SK-N-SH (cell line): ENCODE data around the gene HOMER2.
"Not testable (repeated sequence)": the region's sequence is repeated elsewhere in the genome, so short reads cannot be mapped to it uniquely, and the experiment has no call there.

ENCODE experiments used
- CTCF ChIP-seq: fragments of 200-600 bp; sonication (generic); IDR thresholded peaks from 2 replicates; pipeline ENCODE4 v1.6.1; 2017; ENCODE audit warnings: antibody characterized with exemption, mild to moderate bottlenecking, moderate library complexity
- EP300 ChIP-seq, 2 experiments: IDR thresholded peaks; 2 replicates each; pipeline versions ENCODE4 v1.4.0 to v1.6.1; 2012; ENCODE audit warnings: borderline replicate concordance in 1 of 2, low read depth in 1 of 2, low read length in 1 of 2
- NFIC ChIP-seq: IDR thresholded peaks from 2 replicates; pipeline ENCODE4 v1.4.0; 2012; ENCODE audit warnings: borderline replicate concordance
- PBX3 ChIP-seq: IDR thresholded peaks from 2 replicates; pipeline ENCODE4; 2012
- RAD21 ChIP-seq: IDR thresholded peaks from 2 replicates; pipeline ENCODE4 v1.6.1; 2012; ENCODE audit warnings: mild to moderate bottlenecking, low read length

- TF ChIP-seq CTCF; RAD21; EP300 (IDR thresholded peaks at IDR 0.05; ENCODE audit: borderline replicate concordance in 1 of 2, low read depth in 1 of 2, low read length in 1 of 2); NFIC; PBX3: not testable (repeated sequence)
Measured at GRCh38 chr15:82865581-82865980, 86.9 kb downstream of the HOMER2 start.
